Left renal pelvis (tissue), 4 donors: ENCODE data around the gene NCMAP. TPM values are rescaled to one million over a fixed set of nuclear protein-coding genes. Genes with fewer than 3 reads are reported as not detected.

Source experiments
- polyA plus RNA-seq, 4 donors: library from polyadenylated mRNA; unstranded; fragments of 120-200 nt; gene quantifications; one replicate each; pipeline ENCODE4 v1.2.1, GENCODE V29; 2013; ENCODE audit not compliant: insufficient read length in 4 of 4

NCMAP gene
- polyA plus RNA-seq, 4 donors: 0.08 to 0.91 (median 0.61) TPM

Other genes starting within 250 kb of the NCMAP start
- 10 to 100 TPM in 1 of 4 donors, 1 to 10 TPM in 2, under 1 TPM in 1; 0.22 to 11.7 (median 5.9) TPM for gene GRHL3, start 236.7 kb upstream of the NCMAP start, polyA plus RNA-seq
- 10 to 100 TPM in 2 of 4 donors, 1 to 10 TPM in 2; 7.7 to 13.4 (median 11.6) TPM for gene STPG1, start 142.3 kb upstream of the NCMAP start, polyA plus RNA-seq
- gene NIPAL3, start 140.3 kb upstream of the NCMAP start, polyA plus RNA-seq: 10 to 100 TPM; 17.3 to 23.4 (median 21.5) TPM
- 10 to 100 TPM in 1 of 4 donors, 1 to 10 TPM in 3; 7.2 to 14.9 (median 9.6) TPM for gene RCAN3, start 53.3 kb upstream of the NCMAP start, polyA plus RNA-seq
- gene SRRM1, start 87.2 kb downstream of the NCMAP start, polyA plus RNA-seq: 100 to 1,000 TPM; 123 to 175 (median 148) TPM
- 100 to 1,000 TPM; 168 to 230 (median 203) TPM for gene CLIC4, start 189.4 kb downstream of the NCMAP start, polyA plus RNA-seq